ENCODE measurements around the gene NCKAP5.

DNA sequence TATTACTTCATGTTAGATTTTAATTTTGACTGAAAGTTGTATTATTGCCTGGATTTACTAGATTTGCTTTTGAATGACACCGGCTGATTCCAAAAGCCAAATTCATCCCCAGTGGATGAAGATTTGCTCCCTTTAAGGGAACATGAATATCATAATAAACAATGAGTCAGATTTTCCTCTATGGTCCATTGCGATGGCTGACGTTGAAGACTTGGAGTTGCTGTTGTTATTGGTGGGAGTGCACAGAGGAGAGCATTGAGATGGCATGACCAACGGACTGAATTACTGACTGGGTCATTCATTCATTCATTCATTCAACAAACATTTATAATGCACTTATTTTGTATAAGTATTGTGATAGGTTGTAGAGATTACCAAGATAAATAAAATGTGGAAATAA is 864.9 kb downstream of the NCKAP5 start:
- TF ChIP-seq CTCF (IDR thresholded peaks at IDR 0.05) (no peak), POLR2A (IDR thresholded peaks at IDR 0.05) (no peak)
